Mesendoderm (in vitro differentiated cells): ENCODE data around the gene EBF3.

Experiments
- DNase-seq: peaks from one replicate; pipeline ENCODE4 v3.0.0; 2013
- H2AK5ac ChIP-seq: 2 replicates; pipeline ENCODE4 v1.6.1; 2013; ENCODE audit warnings: low read length, inconsistent platforms
- H2BK120ac ChIP-seq: 2 replicates; pipeline ENCODE4 v1.6.1; 2013; ENCODE audit warnings: low read depth, mild to moderate bottlenecking, low read length, moderate library complexity, mixed read lengths
- H2BK15ac ChIP-seq: replicated peaks from 2 replicates; pipeline ENCODE4 v1.6.1; 2013; ENCODE audit warnings: low read depth, mild to moderate bottlenecking, moderate library complexity
- H2BK5ac ChIP-seq: 2 replicates; pipeline ENCODE4 v1.6.1; 2013; ENCODE audit warnings: low read length, inconsistent platforms
- H3K18ac ChIP-seq: 2 replicates; pipeline ENCODE4 v1.6.1; 2013; ENCODE audit warnings: mild to moderate bottlenecking, low read length, mixed read lengths
- H3K23ac ChIP-seq: one replicate; pipeline ENCODE4 v1.6.1; 2013; ENCODE audit warnings: low read length
- H3K27ac ChIP-seq: 2 replicates; pipeline ENCODE4 v1.5.1; 2013; ENCODE audit warnings: low read depth, mild to moderate bottlenecking, inconsistent platforms, low read length, moderate library complexity
- H3K27me3 ChIP-seq: 2 replicates; pipeline ENCODE4 v1.6.1; 2013; ENCODE audit warnings: low read length, control low read depth, mild to moderate bottlenecking, inconsistent platforms; ENCODE audit not compliant: insufficient read depth, poor library complexity
- H3K36me3 ChIP-seq: 2 replicates; pipeline ENCODE4 v1.6.1; 2013; ENCODE audit warnings: low read length, inconsistent platforms; ENCODE audit not compliant: control insufficient read depth, insufficient read depth
- H3K4ac ChIP-seq: one replicate; pipeline ENCODE4 v1.6.1; 2013; ENCODE audit warnings: low read depth, mild to moderate bottlenecking, low read length, moderate library complexity
- H3K4me1 ChIP-seq: 2 replicates; pipeline ENCODE4 v1.6.1; 2013; ENCODE audit warnings: low read depth, low read length, inconsistent platforms; ENCODE audit not compliant: control insufficient read depth
- H3K4me2 ChIP-seq: 2 replicates; pipeline ENCODE4 v1.6.1; 2013; ENCODE audit warnings: low read length
- H3K4me3 ChIP-seq: 2 replicates; pipeline ENCODE4 v1.5.1; 2013; ENCODE audit warnings: mild to moderate bottlenecking, low read length
- H3K56ac ChIP-seq: one replicate; pipeline ENCODE4 v1.6.1; 2013; ENCODE audit warnings: low read length
- H3K79me1 ChIP-seq: 2 replicates; pipeline ENCODE4 v1.6.1; 2013; ENCODE audit warnings: low read length, inconsistent platforms
- H3K79me2 ChIP-seq: 2 replicates; pipeline ENCODE4 v1.6.1; 2013; ENCODE audit warnings: mild to moderate bottlenecking, low read length; ENCODE audit not compliant: control insufficient read depth, insufficient read depth
- H3K9ac ChIP-seq: 2 replicates; pipeline ENCODE4 v1.6.1; 2013; ENCODE audit warnings: low read length, inconsistent platforms
- H4K5ac ChIP-seq: one replicate; pipeline ENCODE4 v1.6.1; 2013; ENCODE audit warnings: low read length
- H4K8ac ChIP-seq: one replicate; pipeline ENCODE4 v1.6.1; 2013; ENCODE audit warnings: low read depth, mild to moderate bottlenecking, control low read depth, low read length, moderate library complexity
- WGBS: extraction: QIAGEN DNeasy Blood & Tissue Kit; methylation state at CpG from one replicate; pipeline ENCODE4 v1.1.7; 2013; ENCODE audit warnings: low lambda C conversion rate, missing lambda C conversion rate; ENCODE audit not compliant: insufficient coverage; ENCODE audit errors: extremely low coverage; 5-methylcytosine and 5-hydroxymethylcytosine counted together

EBF3 gene

DNA sequence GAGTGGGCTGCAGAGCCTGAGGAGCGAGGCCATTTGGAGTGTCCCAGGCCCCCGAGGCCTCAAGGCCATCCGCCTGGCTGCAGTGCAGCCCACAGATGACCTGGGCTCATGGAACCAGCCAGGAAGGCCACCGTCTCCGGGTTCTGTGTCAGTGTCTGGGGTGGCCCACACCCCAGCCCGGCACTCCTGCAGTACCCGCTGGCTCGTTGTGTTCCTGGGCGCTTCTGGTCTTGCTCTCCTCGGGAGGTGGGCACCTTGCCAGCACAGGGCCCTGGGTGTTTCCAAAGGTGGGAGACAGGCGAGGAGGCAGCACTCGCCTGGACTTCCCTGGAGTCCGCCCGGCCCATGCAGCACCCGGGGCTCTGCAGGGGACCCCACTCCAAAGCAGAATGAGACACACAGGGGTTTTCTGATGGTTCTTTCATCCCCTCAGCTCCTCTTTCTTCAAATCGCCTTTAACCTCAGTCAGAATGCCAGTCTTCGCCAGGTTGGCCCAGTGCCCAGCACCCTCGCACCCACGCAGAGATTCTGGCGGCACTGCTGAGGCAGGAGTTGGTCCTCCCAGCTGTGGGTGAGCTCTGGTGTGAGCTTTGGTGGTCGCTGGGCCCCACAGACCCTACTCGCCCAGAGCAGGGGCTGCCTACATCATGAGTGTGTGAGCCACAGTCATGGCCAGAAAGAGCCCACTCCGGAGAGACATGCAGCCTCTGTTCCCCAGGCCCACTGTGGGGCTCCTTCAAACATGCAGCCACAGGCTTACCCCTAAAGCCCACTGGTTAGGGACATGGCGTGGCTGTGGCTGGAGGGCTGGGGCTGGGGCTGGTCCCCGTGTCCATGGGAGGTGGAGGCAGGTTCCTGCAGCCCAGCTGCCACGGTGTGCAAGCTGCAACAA, 155.7 kb downstream of the EBF3 start:
- Histone ChIP-seq H3K18ac (no peak overlapping the region), H3K4me2 (no peak overlapping the region), H3K79me1 (no peaks in the 10 kb centered on the region), H3K79me2 (no peaks in the 10 kb centered on the region), H2BK15ac (no peak overlapping the region), H3K9ac (no peak overlapping the region), H2AK5ac (no peak overlapping the region), H3K36me3 (no peaks in the 10 kb centered on the region), H4K8ac (no peak overlapping the region), H3K23ac (no peak overlapping the region), H4K5ac (no peak overlapping the region), H3K56ac (no peak overlapping the region), H3K4me3 (no peak overlapping the region), H2BK120ac (no peak overlapping the region), H3K4ac (no peak overlapping the region), H2BK5ac (no peak overlapping the region), H3K27ac (no peak overlapping the region), H3K27me3 (no peaks in the 10 kb centered on the region), H3K4me1 (no peaks in the 10 kb centered on the region)
- no CpG with 5 or more reads among the region's 26 CpGs for WGBS
- DNase-seq, result no peak

DNA sequence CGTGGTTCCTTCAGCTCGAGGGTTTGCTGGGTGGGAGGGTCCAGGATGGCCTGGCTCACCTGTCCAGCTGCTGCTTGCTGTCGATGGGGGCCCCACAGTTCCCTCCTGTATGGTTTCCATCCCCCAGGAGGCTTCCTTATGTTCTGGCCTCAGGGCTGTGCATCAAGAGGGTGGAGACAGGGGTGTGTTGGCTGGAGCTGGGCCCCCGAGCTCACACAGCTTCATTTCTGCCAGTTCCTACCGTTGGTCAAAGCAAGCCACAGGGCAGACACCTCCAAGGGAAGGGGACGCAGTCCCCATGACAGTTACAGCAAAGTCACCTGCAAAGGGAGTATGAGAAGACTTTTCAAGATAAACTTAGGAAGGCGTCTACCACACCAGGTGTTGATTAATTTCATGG, 156.9 kb downstream of the EBF3 start:
- Histone ChIP-seq H3K79me1 (no peaks in the 10 kb centered on the region), H3K4me2 (no peak overlapping the region), H3K4me1 (no peaks in the 10 kb centered on the region), H3K4me3 (no peak overlapping the region), H2AK5ac (no peak overlapping the region), H3K79me2 (no peaks in the 10 kb centered on the region), H3K18ac (no peak overlapping the region), H4K8ac (no peak overlapping the region), H3K56ac (no peak overlapping the region), H2BK120ac (no peak overlapping the region), H3K4ac (no peak overlapping the region), H4K5ac (no peak overlapping the region), H3K9ac (no peak overlapping the region), H3K23ac (no peak overlapping the region), H3K27me3 (no peaks in the 10 kb centered on the region), H3K27ac (no peak overlapping the region), H2BK15ac (no peak overlapping the region), H2BK5ac (no peak overlapping the region), H3K36me3 (no peaks in the 10 kb centered on the region)
- no peak for DNase-seq
- WGBS, result no CpG with 5 or more reads among the region's 7 CpGs

DNA sequence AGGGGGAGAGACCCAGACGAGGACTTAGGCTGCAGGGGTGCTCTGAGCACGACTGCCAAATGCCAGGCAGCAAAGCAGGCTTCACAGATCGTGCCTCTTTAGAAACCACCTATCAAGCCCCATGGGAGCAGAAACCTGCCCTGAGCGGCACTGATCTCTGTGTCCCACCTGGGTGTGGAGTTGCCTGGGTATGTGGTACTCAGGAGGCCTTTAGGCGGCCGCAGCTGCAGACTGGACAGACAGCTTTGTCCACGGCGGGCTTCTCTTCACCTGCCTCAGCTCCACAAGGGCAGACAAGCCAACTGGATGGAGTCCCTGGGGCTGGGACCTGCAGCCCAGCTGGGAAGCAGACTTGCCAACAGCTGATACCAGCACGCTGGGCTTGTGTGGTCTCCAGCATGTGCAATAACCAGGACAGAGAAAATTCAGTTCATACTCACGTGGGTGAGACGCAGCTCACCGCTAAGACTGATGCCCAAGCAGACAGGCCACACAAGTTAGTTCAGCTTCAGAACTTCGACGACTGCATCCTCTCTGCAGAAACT, 163.2 kb downstream of the EBF3 start:
- WGBS, result no CpG with 5 or more reads among the region's 14 CpGs
- no peak overlapping the region for H3K4me3 ChIP-seq
- H3K4me2 ChIP-seq, result no peak overlapping the region

DNA sequence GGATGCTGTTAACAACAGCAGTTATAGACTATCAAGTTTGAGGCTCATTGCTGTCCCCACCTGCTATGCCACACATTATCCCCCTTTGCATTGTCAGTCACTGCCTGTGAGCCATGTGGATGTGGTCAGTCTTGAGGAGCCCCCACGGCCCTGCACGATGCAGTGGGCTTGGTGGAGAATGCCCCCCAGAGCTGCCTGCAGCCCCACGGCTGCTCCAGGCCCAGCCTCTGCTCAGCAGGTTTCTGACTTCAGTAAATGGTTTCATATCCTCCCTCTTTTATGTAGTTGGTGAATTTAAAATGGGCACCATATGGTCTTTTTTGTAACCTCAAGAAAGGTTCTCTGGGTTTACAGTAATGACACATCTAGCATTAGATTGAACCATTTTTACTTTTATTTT, 164.1 kb downstream of the EBF3 start:
- no peak overlapping the region for H3K56ac ChIP-seq
- no peaks in the 10 kb centered on the region for H3K79me1 ChIP-seq
- no peak overlapping the region for H3K27ac ChIP-seq
- no peak overlapping the region for H2BK120ac ChIP-seq
- no peak overlapping the region for H3K23ac ChIP-seq
- no peak overlapping the region for H2BK15ac ChIP-seq
- no peak overlapping the region for H2AK5ac ChIP-seq
- H3K4ac ChIP-seq, result no peak overlapping the region
- no peak overlapping the region for H3K9ac ChIP-seq
- no peaks in the 10 kb centered on the region for H3K79me2 ChIP-seq
- H2BK5ac ChIP-seq, result no peak overlapping the region
- no peaks in the 10 kb centered on the region for H3K27me3 ChIP-seq
- H3K18ac ChIP-seq, result no peak overlapping the region
- no peaks in the 10 kb centered on the region for H3K4me1 ChIP-seq
- no peak overlapping the region for H4K8ac ChIP-seq
- no peaks in the 10 kb centered on the region for H3K36me3 ChIP-seq
- no peak overlapping the region for H4K5ac ChIP-seq
- WGBS, result no CpG with 5 or more reads among the region's 3 CpGs
- H3K4me3 ChIP-seq, result no peak overlapping the region
- no peak for DNase-seq
- no peak overlapping the region for H3K4me2 ChIP-seq

More for the DNA sequence above, 163.2 kb downstream of the EBF3 start:
- Histone ChIP-seq H3K23ac (no peak overlapping the region), H3K56ac (no peak overlapping the region), H4K5ac (no peak overlapping the region), H3K27me3 (no peaks in the 10 kb centered on the region), H2BK15ac (no peak overlapping the region), H3K18ac (no peak overlapping the region), H2BK120ac (no peak overlapping the region), H3K4ac (no peak overlapping the region), H2AK5ac (no peak overlapping the region), H3K9ac (no peak overlapping the region), H4K8ac (no peak overlapping the region), H3K36me3 (no peaks in the 10 kb centered on the region), H3K4me1 (no peaks in the 10 kb centered on the region), H2BK5ac (no peak overlapping the region), H3K27ac (no peak overlapping the region), H3K79me1 (no peaks in the 10 kb centered on the region), H3K79me2 (no peaks in the 10 kb centered on the region)
- no peak for DNase-seq

DNA sequence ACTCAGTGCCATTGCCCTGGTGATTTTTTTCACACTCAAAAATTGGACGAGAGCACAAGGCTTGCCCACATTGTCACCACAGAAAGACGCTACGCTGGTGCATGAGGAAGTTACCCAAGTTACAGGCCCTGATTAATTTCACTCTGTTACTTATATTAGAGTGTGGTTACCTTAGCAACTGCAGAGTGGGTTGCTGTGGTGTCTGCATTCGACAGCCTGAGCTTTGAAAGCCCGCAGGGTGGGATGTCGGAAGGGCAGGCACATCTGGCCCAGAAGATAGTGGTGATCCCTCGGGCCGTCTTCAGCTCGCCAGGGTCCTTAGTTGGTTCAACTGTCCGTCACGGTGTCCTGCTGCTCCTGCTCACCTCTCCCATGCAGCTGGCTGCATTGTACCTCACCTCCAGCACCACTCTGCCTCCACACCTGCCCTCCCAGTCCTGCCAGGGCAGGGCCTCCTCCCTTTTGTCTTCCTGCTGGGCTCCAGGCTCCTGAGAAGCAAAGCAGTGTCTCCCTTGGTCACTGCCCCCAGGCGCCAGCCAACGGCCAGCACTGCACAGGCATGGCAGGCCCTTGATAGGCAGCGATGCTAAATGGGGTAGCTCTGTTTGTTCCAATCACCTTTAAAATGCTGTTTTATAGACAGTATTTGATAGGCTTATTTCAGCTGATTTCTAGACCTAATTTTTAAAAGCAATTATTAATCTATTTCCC, 167.2 kb downstream of the EBF3 start:
- no CpG with 5 or more reads among the region's 14 CpGs for WGBS
- Histone ChIP-seq H3K56ac (no peak overlapping the region), H3K79me2 (no peaks in the 10 kb centered on the region), H2BK15ac (no peak overlapping the region), H3K4me3 (no peak overlapping the region), H3K36me3 (no peaks in the 10 kb centered on the region), H3K79me1 (no peaks in the 10 kb centered on the region), H3K23ac (no peak overlapping the region), H3K18ac (no peak overlapping the region), H4K8ac (no peak overlapping the region), H3K27ac (no peak overlapping the region), H3K4me1 (no peaks in the 10 kb centered on the region), H3K4ac (no peak overlapping the region), H2BK5ac (no peak overlapping the region), H3K4me2 (no peak overlapping the region), H3K9ac (no peak overlapping the region), H3K27me3 (no peaks in the 10 kb centered on the region), H2AK5ac (no peak overlapping the region), H2BK120ac (no peak overlapping the region), H4K5ac (no peak overlapping the region)
- DNase-seq, result no peak
